Measurements from ENCODE around the gene CSNK1G2.

CSNK1G2 gene

DNA sequence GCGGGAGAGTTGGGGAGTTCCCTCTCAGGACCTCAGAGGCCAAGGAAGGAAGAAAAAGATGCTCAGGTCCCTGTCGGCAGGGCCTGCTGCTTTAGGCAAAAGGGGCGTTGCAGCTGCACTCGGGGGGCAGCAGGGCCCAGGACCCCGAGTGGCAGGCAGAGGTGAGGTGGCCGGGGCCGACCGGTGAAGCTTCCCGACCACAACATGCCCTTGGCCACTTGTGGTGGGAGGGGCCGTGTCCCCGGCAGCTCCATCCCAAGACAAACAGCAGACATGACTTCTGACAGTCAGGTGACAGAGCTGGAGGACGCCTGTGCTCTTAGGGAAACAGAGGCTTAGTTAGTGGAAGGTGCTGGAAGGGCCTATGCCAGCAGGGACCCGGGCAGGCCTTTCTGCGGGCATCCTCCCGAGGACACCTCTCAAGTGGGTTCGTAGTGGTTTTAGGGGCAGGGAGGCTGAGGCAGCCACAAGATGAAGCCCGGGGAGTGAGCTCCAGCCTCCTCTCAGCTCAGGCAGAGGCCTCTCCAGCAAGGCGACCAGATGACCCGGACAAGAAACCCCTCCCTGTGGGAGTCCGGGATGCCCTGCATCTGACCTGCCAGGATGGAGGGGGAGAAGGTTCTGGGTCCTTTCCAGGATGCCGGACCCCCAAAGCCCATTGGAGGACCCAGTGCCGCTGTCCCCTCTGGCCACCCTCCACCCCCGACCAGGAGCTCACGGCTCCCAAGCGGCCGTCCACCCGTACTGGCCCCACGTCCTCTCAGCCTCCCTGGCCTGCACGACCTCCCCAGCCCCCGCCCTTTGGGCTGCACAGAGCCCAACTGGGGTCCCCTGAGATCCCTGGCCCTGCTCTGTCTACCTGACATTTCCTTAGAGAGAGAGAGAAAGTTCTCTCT, 50.3 kb downstream of the CSNK1G2 start:
- DNase-seq: no peak

DNA sequence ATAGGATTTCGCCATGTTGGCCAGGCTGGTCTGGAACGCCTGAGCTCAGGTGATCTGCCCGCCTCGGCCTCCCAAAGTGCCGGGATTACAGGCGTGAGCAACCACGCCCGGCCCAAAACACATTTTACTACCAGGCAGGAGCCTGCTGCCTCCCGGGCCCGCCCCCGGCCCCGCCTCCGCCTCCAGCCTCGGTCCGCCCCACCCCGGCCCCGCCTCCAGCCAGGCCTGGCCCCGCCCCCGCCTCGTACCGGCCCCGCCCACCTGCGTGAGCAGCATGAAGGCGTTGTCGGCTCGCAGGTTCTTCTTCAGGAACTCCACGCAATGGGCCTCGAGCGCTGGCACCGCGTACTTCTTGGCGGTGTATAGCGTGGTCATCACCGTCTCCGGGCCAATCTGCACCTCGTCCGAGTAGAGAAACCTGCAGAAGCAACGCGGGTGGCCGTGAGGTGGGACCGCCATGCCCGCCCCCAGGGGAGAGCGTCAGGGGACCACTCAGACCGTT, 51.8 kb downstream of the CSNK1G2 start:
- DNase-seq: no peak

DNA sequence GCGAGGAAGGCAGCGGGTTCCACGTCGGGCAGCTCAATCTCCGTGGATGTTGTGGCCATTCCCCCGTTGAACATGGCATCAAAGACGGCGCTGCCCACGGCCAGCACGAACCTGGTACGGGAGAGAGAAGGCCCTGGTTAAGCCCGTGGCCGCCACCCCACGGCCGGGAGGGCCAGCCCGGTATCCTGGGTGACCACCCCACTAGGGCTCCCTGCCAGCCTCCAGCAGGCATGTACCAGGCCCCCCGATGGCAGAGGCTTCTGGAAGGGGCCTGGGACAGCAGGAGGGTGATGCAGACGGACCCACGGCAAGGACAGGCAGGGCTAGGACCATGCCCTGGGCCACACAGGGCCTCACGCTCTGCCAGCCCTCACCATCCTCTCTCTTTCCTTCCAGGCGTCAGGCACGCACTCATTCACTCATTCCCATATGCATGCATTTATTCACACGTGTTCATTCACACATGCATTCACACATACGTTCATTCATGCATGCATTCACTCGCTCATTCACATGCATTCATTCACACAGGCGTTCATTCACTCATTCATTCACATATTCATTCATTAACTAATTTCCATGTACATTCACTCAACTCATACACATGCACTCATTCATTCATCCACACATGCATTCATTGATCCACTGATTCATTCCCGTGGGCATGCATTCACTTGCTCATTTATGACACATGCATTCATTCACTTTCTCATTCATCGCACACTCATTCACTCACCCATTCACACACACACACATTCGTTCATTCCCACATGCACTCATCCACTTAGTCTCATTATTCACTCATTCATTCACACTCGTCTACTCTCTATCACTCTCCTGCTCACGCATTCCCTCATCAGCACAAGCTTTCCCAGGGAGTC, 56.6 kb downstream of the CSNK1G2 start:
- no peak for DNase-seq

DNA sequence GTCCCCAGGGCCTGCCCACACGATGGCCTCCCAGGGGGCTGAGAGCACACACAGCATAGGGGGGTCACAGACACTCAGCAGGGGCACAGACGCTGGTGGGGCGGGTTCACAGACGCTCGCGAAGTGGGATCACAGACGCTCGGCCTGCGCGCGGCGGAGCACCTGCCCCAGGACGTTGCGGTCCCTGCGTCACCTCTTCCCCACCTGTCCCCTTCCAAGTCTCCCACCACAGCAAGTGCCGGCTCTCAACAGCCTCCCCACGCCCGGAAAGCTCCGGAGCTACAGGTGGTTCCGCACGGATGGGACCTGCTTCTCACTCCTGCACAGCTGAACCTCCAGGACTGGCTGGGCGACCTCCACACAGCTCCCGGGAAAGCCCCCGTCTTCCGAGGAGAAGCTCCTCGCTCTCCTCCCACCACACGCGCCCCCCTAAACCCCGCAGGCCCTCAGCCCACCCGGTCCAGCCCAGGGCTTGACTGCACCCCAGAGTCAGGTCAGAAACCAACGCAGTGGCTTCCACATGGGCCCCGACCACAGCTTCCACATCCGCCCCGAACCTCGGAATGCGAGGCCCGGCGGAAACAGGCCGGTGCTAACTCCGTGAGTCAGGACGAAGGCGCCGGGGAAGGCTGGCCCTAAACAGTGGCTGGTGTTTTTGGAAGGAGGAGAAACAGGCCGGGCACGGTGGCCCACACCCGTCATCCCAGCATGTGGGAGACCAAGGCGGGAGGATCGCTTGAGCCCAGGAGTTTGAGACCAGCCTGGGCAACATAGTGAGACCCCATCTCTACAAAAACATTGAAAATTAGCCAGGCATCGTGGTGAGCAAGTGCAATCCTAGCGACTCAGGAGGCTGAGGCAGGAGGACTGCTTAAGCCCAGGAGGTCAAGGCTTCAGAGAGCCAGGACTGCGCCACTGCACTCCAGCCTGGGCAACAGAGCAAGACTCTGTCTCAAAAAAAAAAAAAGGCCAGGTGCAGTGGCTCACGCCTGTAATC, 58.0 kb downstream of the CSNK1G2 start:
- DNase-seq: no peak

DNA sequence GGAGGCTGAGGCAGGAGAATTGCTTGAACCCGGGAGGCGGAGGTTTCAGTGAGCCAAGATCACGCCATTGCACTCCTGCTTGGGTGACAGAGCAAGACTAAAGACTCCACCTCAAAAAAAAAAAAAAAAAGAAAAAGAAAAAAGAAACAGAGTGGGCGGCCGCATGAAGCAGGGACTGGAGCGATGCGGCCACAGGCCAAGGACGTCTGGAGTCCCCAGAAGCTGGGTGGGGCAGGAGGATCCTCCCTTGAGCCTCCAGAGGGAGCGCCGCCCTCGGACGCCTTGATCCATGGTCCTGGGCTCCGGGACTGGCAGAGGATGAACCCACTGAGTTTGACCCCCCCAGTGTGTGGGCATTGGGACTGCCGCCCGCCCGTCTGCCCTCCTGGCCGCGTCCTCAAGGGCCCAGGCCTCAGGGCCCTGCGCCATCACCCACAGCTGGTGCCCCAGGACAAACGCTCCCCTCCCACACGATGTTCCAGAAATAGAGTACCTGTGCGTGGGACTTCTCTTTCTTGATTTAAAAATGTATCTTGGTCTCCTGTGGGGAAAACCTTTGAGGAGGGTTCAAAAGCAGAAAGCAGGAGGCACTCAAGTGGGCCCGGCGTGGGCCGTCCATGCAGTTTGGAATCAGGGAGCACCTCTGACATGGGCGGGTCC, 59.0 kb downstream of the CSNK1G2 start:
- DNase-seq: no peak

DNA sequence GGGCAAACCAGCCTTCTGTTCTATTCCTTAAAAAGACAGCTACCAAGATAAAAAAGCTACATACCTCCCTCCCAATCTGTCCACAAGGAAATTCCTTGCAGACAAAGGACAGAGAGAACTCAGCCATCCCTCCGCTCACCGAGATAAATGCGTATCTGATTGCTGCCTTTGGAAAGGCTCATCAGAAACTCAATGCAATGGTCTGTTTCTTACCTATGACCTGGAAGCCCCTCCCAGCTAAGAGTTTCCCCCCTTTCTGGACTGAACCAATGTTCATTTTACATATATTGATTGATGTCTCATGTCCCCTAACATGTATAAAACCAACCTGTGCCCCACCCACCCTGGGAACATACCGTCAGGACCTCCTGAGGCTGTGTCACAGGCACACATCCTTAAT, 62.9 kb downstream of the CSNK1G2 start:
- no peak for DNase-seq

DNA sequence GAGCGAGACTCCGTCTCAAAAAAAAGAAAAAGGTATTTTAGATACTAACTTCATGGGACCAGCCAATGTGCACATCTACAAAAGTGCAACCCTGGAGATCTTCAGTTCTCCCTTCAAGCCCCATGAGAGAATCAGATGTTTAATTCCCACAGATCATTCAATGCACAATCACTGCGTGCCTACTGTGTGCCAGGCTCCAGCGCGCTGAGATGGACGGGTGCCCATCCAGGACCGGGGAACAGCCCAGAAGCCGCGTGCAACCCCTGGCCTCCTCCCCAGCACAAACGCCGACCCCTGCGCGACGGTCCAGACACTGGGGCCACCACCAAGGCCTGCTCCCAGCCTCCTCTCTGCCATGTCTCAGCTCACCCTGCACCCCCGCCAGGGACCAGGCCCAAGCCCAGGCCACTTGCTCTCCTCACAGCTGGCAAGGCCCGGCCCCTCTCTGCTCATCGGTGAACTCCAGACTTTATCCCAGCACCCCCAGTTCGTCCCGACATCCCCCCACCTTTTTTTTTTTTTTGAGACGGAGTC, 69.2 kb downstream of the CSNK1G2 start:
- no peak for DNase-seq

DNA sequence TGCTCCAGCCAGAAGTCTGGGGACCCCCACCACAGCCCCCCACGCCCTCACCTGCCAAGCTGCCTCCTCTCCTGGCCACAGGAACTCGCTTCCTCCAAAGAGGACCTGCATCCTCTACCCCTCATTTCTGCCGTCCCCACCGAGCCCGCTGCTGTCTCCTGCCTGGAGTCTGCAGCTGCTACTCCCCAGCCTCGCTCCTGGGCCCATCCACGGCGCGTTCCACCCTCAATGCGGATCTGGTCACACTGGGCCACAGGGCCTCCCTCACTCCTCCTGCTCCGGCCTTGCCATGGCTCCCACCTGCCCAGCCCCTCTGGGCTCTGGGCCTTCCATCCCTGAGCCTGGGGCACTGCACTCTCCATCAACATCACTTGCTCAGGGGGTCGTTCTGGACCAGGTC, 70.2 kb downstream of the CSNK1G2 start:
- DNase-seq: no peak

DNA sequence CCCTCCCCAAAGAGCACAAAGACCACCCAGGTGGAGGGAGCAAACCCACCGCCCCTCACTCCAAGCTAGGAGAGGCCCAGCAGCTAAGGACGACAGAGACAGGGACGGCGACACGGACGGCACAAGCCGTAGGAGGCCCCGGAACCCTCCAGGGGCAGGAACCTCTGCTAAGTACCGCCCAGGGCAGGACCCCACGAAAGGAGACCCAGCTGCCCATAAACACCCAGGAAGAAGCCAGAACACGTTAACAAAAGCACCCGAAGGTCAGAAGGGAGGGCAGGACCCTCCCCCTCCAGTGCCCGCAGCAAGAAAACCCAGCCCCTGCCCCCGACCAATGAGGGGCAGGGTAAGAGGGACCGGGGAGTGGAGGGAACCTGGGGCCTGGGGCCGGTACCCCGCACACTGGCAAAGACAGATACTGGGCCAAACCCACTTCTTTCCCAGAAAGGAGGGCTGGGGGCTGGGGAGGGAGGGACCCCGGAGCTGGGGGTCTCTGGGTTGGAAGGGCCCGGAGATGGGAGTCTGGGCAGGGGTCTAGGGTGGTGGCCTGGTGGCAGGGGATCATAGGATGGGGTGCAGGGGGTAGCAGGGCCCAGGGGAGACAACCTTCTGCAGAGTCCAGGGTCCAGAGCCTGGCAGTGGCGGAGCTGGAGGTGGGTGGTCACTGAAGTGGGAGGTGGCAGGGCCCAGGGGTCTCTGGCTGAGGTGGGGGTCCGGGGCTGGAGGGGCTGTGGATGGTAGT, 72.1 kb downstream of the CSNK1G2 start:
- DNase-seq: no peak

DNA sequence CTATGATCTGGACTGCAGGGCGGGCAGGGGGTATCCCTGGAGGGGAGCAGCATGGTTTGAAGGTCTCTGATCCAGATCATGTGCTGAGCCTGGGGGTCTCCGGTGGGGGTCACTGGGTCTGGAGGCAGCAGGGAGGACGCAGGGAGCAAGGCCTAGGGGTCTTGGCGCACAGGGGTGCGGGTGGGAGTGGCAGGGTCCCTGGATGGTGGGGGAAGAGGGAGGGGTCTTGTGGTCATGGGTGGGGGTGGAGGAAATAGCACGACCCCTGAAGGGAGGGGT, 72.7 kb downstream of the CSNK1G2 start:
- no peak for DNase-seq

DNA sequence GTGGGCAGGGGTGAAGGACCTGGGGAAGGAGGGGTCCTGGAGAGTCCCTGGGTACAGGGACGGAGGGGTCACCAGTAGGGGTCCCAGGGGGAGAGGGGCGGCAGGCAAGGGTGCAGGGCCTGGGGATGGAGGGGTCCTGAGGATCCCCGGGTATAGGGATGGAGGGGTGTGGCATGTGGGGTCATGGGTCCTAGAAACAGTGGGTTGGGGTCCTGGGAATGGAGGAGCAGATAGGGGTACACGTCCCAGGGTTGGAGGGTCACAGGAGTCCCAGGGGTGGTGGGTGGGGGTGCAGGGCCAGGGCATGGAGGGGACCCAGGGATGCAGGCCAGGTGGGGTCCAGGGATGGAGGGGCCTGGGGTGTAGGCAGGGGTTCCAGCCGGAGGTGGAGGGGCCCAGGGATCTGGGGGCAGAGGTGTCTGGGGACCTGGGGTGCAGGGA, 73.2 kb downstream of the CSNK1G2 start:
- no peak for DNase-seq

DNA sequence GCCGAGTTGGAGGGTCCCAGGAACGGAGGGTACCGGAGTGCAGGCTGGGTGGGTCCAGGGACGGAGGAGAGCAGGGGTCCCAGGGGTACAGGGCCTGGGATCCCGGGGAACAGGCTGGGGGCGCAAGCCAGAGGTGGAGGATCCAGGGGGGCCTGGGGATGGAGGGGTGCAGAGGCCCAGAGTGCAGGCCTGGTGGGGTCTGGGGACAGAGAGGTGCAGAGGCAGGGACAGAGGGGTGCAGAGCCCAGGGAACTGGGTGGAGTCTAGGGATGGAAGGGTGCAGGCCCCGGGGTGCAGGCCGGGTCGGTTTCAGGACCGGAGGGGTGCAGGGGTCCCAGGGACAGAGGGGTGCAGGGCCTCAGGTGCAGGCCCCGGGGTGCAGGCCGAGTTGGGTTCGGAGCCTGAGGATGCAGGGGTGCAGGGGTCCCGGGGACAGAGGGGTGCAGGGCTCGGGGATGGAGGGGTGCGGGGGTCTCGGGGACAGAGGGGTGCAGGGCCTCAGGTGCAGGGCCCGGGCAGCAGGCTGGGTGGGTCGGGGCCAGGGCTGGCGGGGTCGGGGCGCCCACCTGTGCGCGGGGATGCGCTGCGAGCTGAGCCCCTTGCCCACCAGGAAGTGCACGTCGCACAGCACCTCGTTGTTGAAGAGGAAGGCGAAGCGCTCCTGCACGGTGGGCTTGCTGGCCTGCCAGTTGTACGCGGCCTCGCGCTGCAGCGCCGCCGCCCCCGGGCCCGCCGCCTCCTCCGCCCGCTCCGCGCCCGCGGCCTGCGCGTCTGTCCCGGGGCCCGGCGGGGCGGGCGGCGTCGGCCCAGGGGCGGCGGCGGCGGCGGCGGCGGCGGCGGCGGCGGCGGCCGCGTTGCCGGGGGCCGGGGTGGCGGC, 74.0 kb downstream of the CSNK1G2 start:
- DNase-seq: no peak

DNA sequence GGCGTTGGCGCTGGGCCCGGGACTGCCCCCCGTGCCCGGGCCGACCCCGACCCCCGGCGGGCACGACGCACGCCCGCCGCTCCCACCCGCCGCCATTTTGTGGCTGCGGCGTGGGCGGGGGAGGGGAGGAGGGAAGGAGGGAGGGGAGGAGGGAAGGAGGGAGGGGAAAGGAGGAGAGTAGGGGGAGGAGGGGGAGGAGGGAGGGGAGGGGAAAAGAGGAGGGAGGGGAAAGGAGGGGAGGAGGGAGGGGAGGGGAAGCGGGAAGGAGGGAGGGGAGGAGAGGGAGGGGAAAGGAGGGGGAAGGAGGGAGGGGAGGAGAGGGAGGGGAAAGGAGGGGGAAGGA, 74.6 kb downstream of the CSNK1G2 start, which contains the start of gene BTBD2:
TSS of gene BTBD2 (minus strand) at position 107 of the 343 bp plus-strand sequence. CDS start at position 96, 11 bp downstream.
- peak; percentile 59 to 77 for DNase-seq

DNA sequence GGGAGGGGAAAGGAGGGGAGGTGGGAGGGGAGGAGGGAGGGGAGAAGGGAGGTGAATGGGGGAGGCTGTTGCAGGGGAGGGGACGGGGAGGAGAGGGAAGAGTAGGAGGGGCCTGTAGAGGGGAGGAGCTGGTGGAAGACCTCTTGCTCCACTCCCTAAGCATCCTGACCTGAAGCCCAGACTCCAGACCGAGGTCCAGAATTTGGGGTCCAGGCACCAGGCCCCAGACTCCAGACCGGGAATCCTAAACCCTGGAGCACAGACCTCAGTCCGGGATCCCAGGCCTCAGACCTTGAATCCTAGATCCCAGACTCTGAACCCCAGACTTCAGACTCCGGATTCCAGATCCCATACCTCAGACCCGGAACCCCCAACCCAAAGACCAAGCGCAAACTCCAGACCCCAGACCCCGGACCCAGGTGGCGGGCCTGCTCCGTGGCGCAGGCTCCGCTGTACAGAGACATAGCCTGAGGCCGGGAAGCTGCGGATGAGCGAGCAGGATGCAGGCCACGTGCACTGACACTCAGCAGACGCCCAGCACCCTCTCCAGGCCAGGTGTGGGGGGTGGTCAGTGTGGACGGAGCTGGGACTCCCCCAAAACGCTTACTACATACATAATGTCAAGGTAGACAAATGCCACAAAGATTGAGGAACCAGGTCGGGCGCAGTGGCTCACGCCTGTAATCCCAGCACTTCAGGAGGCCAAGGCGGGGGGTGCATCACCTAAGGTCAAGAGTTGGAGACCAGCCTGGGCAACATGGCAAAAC, 75.3 kb downstream of the CSNK1G2 start:
- peak; percentile 60 to 87 for DNase-seq

DNA sequence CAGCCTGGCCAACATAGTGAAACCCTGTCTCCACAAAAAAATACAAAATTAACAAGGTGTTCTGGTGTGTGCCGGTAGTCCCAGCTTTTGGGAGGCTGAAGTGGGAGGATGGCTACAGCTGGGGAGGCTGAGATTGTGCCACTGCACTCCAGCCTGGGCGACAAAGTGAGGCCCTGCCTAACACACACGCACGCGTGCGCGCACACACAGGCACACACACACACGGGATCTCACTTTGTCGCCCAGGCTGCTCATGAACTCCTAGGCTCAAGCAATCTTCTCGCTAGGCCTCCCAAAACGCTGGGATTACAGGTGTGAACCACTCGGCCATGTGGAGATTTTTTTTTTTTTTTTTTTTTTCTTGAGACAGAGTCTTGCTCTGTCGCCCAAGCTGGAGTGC, 77.8 kb downstream of the CSNK1G2 start:
- no peak for DNase-seq

DNA sequence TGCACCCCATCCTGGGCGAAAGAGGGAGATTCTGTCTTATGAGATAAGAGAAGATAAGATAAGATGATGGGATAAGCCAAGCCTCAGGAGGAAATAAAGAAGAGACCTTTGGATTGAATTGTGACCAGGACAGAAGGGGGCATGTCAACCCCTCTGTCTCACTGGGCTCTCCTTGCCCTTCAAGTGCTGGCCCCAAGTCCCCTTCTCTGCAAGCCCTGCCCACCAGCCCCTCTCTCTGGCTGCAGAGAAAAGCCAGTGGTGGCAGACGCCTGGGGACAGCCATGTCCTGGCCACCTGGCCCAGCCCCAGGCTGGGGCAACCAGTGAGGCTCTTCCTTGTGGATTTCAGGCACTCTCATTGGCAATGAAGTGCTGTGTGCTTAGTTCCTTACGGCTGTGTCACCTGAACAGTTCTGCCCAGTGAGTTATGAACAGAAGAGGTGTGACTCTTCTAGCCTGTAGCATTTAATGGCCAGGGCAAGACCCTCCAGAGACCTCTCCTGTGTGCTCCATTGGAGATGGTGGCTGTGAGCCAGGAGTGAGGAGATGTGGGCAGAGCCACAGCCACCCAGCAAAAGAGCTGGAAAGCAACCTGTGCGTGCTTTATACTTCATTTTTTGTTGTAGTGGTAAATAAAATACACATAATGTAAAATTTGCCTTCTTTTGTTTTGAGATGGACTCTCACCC, 80.6 kb downstream of the CSNK1G2 start:
- DNase-seq: no peak

DNA sequence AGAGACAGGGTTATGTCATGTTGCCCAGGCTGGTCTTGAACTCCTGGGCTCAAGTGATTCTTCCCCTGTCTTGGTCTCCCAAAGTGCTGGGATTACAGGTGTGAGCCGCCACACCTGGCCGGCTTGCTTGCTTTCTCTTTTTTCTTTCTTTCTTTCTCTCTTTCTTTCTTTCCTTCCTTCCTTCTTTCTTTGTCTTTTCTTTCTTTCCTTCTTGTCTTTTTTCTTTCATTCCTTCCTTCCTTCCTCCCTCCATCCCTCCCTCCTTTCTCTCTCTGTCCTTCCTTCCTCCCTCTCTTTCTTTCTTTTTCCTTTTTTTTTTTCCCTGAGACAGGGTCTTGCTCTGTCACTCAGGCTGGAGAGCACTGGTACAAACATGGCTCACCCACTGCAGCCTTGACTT, 81.3 kb downstream of the CSNK1G2 start:
- no peak for DNase-seq

DNA sequence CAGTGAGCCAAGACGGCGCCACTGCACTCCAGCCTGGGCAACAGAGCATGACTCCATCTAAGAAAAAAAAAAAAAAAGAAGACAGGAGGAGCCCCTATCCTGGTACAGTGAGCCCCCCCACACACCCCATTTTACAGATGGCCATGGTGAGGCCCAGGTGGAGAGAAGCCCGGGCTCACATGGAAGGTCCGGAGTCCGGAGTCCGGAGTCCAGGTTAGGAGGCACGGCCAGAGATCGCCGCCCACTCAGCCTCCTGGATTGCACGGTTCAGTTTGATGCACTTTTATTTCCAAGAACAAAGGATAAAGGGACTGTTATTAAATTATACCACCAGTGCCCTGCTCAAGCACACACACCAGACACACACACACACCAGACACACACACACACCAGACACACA, 85.8 kb downstream of the CSNK1G2 start:
- no peak for DNase-seq

DNA sequence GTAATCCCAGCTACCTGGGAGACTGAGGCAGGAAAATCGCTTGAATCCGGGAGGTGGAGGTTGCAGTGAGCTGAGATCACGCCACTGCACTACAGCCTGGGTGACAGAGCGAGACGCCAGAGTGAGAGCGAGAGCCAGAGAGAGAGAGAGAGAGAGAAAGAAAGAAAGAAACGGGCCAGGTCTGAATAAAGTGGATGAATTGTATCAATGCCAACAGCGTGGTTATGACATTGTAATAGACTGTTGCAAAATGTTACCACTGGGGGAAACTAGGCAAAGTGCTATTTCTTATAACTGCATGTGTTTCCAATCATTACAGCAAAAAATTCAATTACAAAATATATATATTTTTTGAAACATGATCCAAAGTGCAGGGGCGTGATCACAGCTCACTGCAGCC, 86.4 kb downstream of the CSNK1G2 start:
- DNase-seq: no peak

Data from hippocampal formation (tissue), 2 donors.